Stimulated activated CD4-positive, alpha-beta T cell treated with anti-CD3 and anti-CD28 coated beads, TNF-alpha, amount 100 ng/mL, for 48 hours (primary cell): Measurements from ENCODE around the gene GSC.
"Not testable (repeated sequence)": the region's sequence is repeated elsewhere in the genome, so short reads cannot be mapped to it uniquely, and the experiment has no call there.

ENCODE experiments used
- DNase-seq, 3 donors: peaks; one replicate each; pipeline ENCODE4 v3.0.0-alpha.2; 2020; ENCODE audit warnings: low read depth in 3 of 3

GSC gene

DNA sequence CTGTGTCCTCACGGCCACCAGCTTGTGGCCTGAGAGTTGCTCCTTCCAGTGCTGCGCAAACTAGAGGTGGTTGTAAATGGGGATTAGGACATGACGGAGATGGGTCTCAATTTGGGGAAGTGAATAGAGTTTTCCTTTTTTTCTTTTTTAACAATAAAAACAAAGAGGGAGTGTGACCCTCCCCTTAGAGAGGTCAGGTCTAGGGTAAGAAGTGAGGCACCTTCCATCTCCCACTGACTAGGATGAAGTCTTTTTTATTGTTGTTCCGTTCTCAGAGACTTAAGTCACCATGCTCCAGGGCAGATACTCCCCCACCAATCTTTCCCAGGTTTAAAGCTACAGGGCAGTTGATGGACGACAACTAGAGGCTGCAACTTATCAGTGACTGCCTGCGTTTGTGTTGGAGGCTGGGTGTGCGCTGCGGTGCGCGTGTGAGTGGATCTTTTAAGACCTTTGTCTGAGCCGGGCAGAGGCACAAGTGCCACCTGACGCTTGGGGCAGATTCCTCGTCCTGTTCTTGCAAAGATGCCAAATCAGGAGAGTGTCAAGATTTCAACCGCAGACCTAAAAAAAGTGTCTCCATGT is 2.1 kb upstream of the GSC start:
- no peak for DNase-seq

DNA sequence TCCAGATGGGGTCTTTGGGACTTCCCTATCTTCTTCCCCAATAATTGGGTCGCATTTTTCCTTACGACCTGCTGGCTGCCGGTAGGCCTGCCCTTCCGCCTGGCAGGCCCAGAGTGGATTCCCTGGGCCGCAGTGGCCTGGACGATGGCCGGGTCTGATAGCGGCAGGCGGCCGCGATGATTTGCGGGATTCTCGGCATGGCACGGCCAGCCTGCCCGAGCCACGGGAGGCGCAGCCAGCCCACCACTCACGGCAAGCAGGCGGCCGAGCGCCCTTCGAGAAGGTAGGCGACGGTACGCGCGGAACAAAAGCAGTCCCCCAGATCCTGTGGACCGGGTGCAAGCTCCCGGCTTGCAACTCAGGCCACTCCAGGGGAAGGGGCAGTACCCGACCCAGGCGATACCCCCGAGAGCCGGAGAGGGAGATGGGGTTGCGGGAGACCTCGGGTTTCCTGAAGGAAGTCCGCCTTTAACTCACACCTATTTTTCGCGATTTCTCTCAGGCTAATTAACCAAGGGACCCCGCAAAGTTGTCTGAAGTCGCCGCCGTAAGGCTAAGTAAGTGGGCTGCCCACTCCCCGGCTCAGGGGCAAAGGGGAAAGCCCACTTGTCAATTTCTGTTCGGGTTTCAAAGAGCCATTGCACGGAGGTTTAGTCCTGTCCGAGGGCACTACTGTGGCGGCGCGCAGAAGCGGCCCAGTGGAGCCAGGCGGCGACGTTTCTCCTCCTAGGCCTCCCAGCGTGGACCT is 1.4 kb upstream of the GSC start:
- no peak for DNase-seq

DNA sequence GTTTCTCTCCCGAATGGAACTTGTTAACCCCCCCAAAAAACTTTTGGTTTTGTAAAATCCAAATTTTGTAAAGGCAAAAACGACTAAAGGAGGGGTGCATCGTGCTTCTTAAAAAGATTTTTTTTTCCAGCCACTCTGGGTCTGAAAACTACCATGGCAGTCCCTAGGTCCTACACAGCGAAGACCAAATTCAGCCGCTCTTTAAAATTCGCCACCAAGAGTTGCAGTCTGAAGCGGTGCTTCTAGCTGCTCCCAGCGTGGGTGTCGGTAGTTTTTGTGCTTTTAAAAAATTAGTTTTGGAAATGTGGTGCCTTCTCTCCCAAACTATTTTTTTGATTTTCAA is 873 bp upstream of the GSC start:
- no peak for DNase-seq

- DNase-seq: no peak
Measured at GRCh38 chr14:94770251-94770749, 387 bp upstream of the GSC start.

- DNase-seq: no peak
Measured at GRCh38 chr14:94768521-94769390, 1.2 kb downstream of the GSC start.

DNA sequence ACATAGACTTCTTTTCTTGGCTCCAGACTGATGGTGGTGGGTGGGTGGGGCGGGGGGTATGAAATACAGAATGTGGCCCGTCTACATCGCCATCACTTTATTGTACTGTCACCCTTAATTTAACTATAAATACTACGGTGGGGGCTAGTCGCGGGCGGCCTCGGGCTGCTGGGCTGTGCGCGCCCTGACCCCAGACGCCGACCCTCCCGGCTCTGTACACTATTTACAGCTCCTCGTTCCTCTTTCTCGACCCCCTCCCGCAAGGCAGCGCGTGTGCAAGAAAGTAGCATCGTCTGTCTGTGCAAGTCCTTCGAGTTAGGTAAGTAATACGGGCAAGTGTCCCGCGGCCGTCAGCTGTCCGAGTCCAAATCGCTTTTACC is 1.8 kb downstream of the GSC start:
- DNase-seq: no peak

DNA sequence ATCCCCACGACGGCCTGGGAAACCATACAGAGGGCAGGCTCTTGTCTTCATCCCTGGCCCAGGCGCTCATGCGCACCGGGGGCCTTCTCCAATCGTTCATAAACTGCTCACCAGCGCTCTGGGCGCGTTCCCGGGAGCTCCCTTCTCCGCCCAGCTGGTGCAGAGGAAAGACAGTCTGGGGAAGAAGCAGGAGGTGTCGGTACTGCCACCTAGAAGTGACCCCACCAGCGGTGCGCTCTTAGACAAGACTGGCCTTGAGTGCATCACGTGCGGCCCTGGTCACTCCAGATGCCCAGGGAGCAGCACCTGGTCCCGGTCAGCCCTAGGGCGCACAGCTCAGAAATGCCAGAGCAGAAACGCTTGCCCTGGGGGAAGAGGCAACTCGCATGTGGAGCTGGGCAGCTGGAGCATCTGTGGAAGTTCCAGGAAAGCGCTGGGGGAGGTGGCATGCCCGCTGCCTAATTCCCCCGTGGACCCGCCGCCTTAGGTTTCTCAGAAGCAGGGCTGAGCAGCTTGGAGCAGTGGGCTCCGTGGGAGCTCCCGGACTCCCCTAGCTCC is 2.5 kb downstream of the GSC start:
- DNase-seq: no peak

- no peak for DNase-seq
Measured at GRCh38 chr14:94764573-94764972, 5.3 kb downstream of the GSC start.

DNA sequence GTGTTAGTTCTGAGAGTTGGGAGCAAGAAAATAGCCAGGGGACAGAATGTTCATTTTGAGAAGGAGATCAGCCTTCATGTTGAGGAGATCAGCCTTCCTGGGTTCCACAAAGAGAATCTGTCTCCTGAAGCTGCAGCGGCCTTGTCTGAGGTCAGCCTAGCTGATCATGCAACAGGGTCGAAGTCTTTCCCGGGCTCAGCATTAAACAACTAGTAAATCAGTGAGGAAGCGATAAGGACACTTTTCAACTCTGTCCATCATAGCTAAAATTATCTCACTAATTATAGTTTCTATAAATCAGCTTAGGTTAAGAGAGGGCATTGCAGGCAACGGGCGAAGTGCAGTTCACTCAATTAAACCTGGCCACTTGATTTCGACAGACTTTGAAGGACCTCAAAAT is 7.5 kb downstream of the GSC start:
- no peak for DNase-seq

- DNase-seq: no peak
Measured at GRCh38 chr14:94761997-94762377, 7.9 kb downstream of the GSC start.

DNA sequence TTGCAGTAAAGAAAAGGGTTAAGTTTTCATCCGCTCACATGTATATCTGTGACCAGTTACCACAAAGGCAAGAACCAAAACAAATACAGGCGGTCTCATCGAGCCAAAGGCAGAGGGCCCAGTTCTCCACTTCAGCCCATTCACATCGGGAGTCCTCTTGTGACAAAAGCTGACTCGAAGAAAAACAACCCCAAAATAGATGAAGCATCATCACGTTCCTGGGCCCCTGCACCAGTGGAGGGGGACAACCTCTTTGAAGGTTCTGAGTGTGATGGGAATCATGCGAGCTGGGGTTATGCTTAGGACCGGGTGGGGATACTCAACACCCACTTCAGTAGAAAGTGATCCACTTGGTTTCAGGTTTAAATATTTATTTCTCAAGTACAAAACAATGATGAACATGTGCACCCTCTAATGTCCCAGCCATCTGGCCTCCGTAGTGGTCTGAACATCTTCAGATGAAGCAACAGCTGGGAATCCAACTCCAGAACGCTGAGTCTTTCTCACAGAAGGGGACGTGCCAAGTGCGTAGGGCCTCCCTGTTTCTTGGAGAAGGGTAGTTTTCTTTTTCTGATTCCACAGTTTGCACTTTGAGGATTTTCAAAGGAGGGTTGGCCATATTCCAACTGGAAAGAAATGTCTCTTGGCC is 8.4 kb downstream of the GSC start:
- DNase-seq: no peak

DNA sequence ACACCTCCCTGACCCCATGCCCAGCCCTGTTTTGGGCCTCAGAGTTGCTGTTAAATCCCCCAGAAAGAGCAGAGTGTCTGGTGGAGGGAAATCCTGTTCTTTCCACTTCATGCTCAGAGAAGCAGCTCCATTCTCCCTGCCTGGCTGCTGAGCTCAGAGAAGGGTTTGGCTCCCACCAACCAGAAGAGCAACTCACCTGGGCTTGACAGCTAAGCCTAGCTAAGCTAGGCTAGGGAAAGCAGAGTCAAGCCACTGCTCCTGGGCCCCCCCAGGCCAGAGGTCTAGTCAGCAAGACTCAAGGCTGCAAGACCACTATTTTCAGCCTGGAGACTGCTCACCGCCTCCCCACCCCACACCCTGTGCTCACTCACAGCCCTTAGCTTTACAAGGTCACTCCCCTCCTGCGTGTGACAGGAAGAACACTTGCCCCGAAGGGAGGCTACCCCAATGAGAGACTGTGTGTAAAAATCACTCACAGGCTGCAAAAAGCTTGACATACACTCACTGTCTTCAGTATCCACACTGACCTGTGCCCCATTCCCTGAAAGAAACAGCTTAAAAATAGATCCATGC is 13.5 kb downstream of the GSC start:
- DNase-seq: no peak

DNA sequence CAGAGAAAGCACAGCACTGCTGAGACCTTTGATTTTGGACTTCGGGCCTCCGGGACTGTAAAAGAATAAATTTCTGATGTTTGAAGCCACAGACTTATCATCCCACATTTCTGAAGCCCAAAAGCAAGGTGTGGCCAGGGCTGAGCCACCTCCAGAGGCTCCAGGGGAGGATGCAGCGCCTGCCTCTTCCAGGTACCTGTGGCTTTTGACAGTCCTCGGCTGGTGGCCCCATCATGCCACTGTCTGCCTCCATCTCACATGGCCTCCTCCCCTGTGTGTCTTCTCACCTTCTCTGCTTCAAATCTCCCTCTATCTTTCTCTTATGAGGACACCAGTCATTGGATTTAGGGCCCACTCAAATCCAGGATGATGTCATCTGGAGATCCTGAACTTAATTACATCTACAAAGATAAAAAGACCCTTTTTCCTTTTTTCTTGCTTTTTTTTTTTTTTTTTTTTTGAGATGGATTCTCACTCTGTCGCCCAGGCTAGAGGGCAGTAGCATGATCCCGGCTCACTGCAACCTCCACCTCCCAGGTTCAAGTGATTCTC is 15.4 kb downstream of the GSC start:
- DNase-seq: no peak

GRCh38 chr14:94752591-94753436 is 17.1 kb downstream of the GSC start:
- no peak for DNase-seq

DNA sequence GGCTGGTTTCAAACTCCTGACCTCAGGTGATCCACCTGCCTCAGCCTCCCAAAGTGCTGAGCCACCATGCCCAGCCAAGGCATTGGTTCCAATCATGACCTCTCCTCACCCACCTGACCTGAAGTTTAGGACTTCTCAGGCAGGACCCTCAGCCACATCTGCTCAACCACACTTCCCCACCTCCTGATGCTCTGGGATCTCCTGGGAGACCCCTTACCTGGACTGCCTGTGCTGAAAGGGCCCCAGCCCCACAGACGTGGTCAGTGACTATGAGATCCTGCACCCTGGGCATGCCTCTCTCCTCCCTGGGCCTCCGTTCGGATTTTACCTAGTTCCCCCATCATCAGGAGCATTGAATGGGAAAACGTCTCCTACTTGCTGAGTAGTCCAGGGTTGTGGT is 18.0 kb downstream of the GSC start:
- no peak for DNase-seq

GRCh38 chr14:94751321-94751720 is 18.6 kb downstream of the GSC start:
- no peak for DNase-seq

GRCh38 chr14:94750371-94750770 is 19.5 kb downstream of the GSC start:
- DNase-seq: no peak

DNA sequence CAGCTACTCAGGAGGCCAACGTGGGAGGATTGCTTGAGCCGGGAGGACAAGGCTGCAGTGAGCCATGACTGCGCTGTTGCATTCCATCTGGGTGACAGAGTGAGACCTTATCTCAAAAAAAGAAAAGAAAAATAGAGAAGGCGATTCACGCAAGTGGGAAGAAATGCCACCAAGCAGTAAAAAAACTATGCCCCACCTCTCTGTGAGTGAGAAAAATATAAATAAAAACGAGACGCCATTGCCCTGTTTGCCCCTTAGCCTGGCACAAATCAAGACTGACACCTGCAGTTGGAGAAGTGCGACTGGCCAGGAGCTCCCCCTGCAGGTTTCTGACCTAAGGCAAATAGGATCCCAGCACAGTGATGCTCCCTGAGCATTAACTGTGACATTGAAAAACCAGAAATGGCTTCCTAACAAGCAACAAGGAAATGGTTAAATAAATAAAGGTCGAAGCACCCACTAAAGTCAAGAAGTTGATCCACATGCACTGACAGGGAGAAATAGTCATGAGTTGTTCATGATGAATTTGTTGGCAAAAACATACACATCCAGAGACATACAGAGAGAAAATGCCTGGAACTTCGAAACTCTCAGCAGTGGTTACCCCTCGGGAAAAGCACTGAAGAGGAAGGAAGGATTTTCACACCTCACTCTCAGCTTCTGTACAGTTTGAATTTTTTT is 21.1 kb downstream of the GSC start:
- no peak for DNase-seq

GRCh38 chr14:94747739-94748138 is 22.2 kb downstream of the GSC start:
- DNase-seq: no peak

DNA sequence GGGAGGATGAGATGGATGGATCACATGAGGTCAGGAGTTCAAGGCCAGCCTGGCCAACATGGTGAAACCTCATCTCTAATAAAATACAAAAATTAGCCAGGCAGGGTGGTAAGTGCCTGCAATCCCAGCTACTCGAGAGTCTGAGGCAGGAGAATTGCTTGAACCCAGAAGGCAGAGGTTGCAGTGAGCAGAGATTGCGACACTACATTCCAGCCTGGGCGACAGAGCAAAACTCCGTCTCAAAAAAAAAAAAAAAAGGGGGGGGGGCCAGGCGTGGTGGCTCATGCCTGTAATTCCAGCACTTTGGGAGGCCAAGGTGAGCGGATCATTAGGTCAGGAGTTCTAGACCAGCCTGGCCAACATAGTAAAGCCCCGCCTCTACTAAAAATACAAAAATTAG is 22.8 kb downstream of the GSC start:
- DNase-seq: not testable (repeated sequence)
